ENCODE results near the gene PRSS23. TPM values are rescaled to one million over a fixed set of nuclear protein-coding genes. Genes with fewer than 3 reads are reported as not detected.

The PRSS23 gene
- total and polyA plus RNA-seq, 2 donors (not counting 3 experiments of a cell fraction or from before 2014, with no cell fraction given), result 146 to 278 TPM

GRCh38 chr11:86849679-86850078 is 49.3 kb downstream of the PRSS23 start:
- no peaks in the 10 kb centered on the region for H3K79me2 ChIP-seq (ENCODE audit: control insufficient read depth, insufficient read depth, low read length)

More at GRCh38 chr11:86849679-86850078, 49.3 kb downstream of the PRSS23 start:
- Histone ChIP-seq H3K4me2 (ENCODE audit: insufficient read depth, low read length) (no peak overlapping the region), H3K9me1 (replicated peaks; ENCODE audit: control insufficient read depth, extremely low read depth, insufficient read depth, low read length) (no peaks in the 10 kb centered on the region), H3K9ac (replicated peaks; ENCODE audit: extremely low read depth, insufficient read depth, low read length) (no peak overlapping the region), H2AFZ (ENCODE audit: low read depth, low read length) (no peak overlapping the region), H4K20me1 (replicated peaks; ENCODE audit: control insufficient read depth, extremely low read depth, insufficient read depth, low read length) (no peaks in the 10 kb centered on the region), H3K4me3 (replicated peaks in 1 of 3; ENCODE audit: insufficient read depth in 1 of 3, low read depth in 1 of 3, low read length in 3 of 3) (no peak overlapping the region), H3K4me1 (ENCODE audit: control insufficient read depth, extremely low read depth, insufficient read depth, low read length) (no peaks in the 10 kb centered on the region), H3K27ac (ENCODE audit: insufficient read depth, low read depth, low read length) (no peak overlapping the region), H3K9me3 (replicated peaks; ENCODE audit: control insufficient read depth, insufficient read depth, low read length) (no peaks in the 10 kb centered on the region), H3K27me3 (ENCODE audit: control insufficient read depth in 2 of 2, insufficient read depth in 2 of 2, low read length in 2 of 2) (no peaks in the 10 kb centered on the region), H3K36me3 (ENCODE audit: control insufficient read depth in 2 of 2, extremely low read depth in 1 of 2, insufficient read depth in 2 of 2, low read length in 2 of 2) (no peaks in the 10 kb centered on the region)
- POLR2A ChIA-PET, result no interaction called here
- BruUV-seq (replicated peaks), result no TSS peak
- intact Hi-C loops (cut with micrococcal nuclease) (no loop called here), dilution Hi-C loops (cut with MboI; ENCODE audit: extremely low pct_ligation_motif_present, low sequenced_read_pairs) (no loop called here)
- DNase-seq (ENCODE audit: low read depth, low spot score) (no peak), FAIRE-seq (no peak)
- TF ChIP-seq CTCF (IDR thresholded peaks at IDR 0.05; ENCODE audit: extremely low read depth in 1 of 2, insufficient read depth in 1 of 2, low read depth in 1 of 2, low read length in 2 of 2), result no peak
- TF ChIP-seq MAX (IDR thresholded peaks at IDR 0.05; ENCODE audit: insufficient read depth, insufficient read length), result no peak
- TF ChIP-seq FOS (IDR thresholded peaks at IDR 0.05; ENCODE audit: borderline replicate concordance, insufficient read depth, low read length), result no peak
- TF ChIP-seq POLR2AphosphoS5 (IDR thresholded peaks at IDR 0.05; ENCODE audit: insufficient read depth, low read depth, low read length), result no peak
- TF ChIP-seq GATA2 (IDR thresholded peaks at IDR 0.05; ENCODE audit: insufficient read depth, insufficient read length, low read depth, low read length), result no peak
- TF ChIP-seq POLR2A (IDR thresholded peaks at IDR 0.05; ENCODE audit: low read depth, low read length), result no peak
- TF ChIP-seq EZH2 (IDR thresholded peaks at IDR 0.05; ENCODE audit: borderline replicate concordance, low read depth, low read length, severe bottlenecking), result no peak
- no peak for TF ChIP-seq JUN (IDR thresholded peaks at IDR 0.05; ENCODE audit: borderline replicate concordance, insufficient read depth, insufficient read length, low read depth)
- no peak for TF ChIP-seq MYC (IDR thresholded peaks at IDR 0.05; ENCODE audit: low read depth, low read length)
- CTCF ChIA-PET, result interaction anchor here (1.2 to 1.4 kb wide), 2 partner anchors 14 to 396 kb away, joined by 3 read pairs; no protein-coding TSS in a partner anchor

Other genes starting within 250 kb of the PRSS23 start
- 26.9 and 27.2 TPM in 2 replicates for gene ME3, start 127.9 kb upstream of the PRSS23 start, total RNA-seq
- gene ME3, start 127.9 kb upstream of the PRSS23 start, polyA plus RNA-seq, result 30.4 and 36.8 TPM in 2 replicates
- gene FZD4, start 154.9 kb downstream of the PRSS23 start, total RNA-seq, result 109 and 112 TPM in 2 replicates
- 50.4 and 56.6 TPM in 2 replicates for gene FZD4, start 154.9 kb downstream of the PRSS23 start, polyA plus RNA-seq
- 33.2 and 36.8 TPM in 2 replicates for gene TMEM135, start 237.4 kb downstream of the PRSS23 start, total RNA-seq
- gene TMEM135, start 237.4 kb downstream of the PRSS23 start, polyA plus RNA-seq, result 12.3 and 17.9 TPM in 2 replicates

Measured in endothelial cell of umbilical vein (primary cell).